HepG2 (cell line): Measurements from ENCODE around the gene MAMDC2. TPM values are rescaled to one million over a fixed set of nuclear protein-coding genes. Genes with fewer than 3 reads are reported as not detected.

Experiments used
- ATAC-seq: fragments of 200-7000 bp; cut with Tn5 transposase; 3 replicates; pipeline ENCODE4 v1.9.1; 2020; ENCODE audit warnings: mild to moderate bottlenecking, moderate library complexity
- BruUV-seq: library from RNA; stranded (reverse); fragments of 400-500 nt; replicated peaks from 2 replicates; lab custom pipeline; 2021; lab: Mats Ljungman, UMichigan
- CTCF ChIA-PET: fragments of 300-600 bp; formaldehyde crosslinking; extraction: SDS; loops from one replicate; lab custom pipeline; 2021; ENCODE audit warnings: low total read pairs, inconsistent platforms, low intra/inter-chr PET ratio; lab: Yijun Ruan, JAX
- POLR2A ChIA-PET: fragments of 350-600 bp; sonication (Branson Sonifier 250); formaldehyde crosslinking; loops from one replicate; lab custom pipeline; 2020; ENCODE audit warnings: antibody characterized with exemption, inconsistent platforms; lab: Yijun Ruan, JAX
- DNase-seq: peaks from one replicate; pipeline ENCODE4 v3.0.0-alpha.2; 2015; ENCODE audit warnings: low spot score
- FAIRE-seq: peaks from 3 replicates; lab custom pipeline; 2011; peaks lifted over from hg19 to GRCh38; lab: Jason Lieb, UNC
- H2AFZ ChIP-seq: one replicate; pipeline ENCODE4 v1.6.1; 2011; ENCODE audit warnings: low read length, inconsistent platforms
- H3K27ac ChIP-seq: fragments of 300-600 bp; 3 replicates; pipeline ENCODE4 v1.8.0; 2011; ENCODE audit warnings: mixed run types, mild to moderate bottlenecking, mixed read lengths, low read length, inconsistent platforms; ENCODE audit not compliant: insufficient read depth; ENCODE audit errors: extremely low read length
- H3K27me3 ChIP-seq, 2 experiments: fragments of 200-600 bp in 1 of 2; 2 replicates in 1 of 2; 3 replicates in 1 of 2; pipeline versions ENCODE4 v1.6.0 to v1.8.0; 2011; ENCODE audit warnings: low read length in 2 of 2, mild to moderate bottlenecking in 2 of 2, moderate library complexity in 2 of 2, inconsistent platforms in 1 of 2; ENCODE audit not compliant: insufficient read depth in 2 of 2, control insufficient read depth in 1 of 2
- H3K36me3 ChIP-seq, 2 experiments: fragments of 200-600 bp in 1 of 2; replicated peaks in 1 of 2; 2 replicates in 1 of 2; 3 replicates in 1 of 2; pipeline versions ENCODE4 v1.5.1 to v1.8.0; 2011; ENCODE audit warnings: low read length in 2 of 2, inconsistent platforms in 1 of 2; ENCODE audit not compliant: insufficient read depth in 2 of 2, control insufficient read depth in 1 of 2
- H3K4me1 ChIP-seq: 2 replicates; pipeline ENCODE4 v1.5.1; 2012; ENCODE audit warnings: low read length, inconsistent platforms; ENCODE audit not compliant: insufficient read depth
- H3K4me2 ChIP-seq: 2 replicates; pipeline ENCODE4 v1.6.0; 2011; ENCODE audit warnings: low read depth, low read length, inconsistent platforms
- H3K4me3 ChIP-seq, 3 experiments: fragments of 200-600 bp in 1 of 3; sonication (generic), shearing (Covaris generic) in 1 of 3; replicated peaks in 1 of 3; 2 replicates each; pipeline ENCODE4 v1.5.1; 2011 to 2016; ENCODE audit warnings: low read length in 3 of 3, inconsistent platforms in 2 of 3, low read depth in 2 of 3, mild to moderate bottlenecking in 2 of 3, control low read depth in 1 of 3, mixed read lengths in 1 of 3; ENCODE audit not compliant: insufficient read depth in 1 of 3
- H3K79me2 ChIP-seq: one replicate; pipeline ENCODE4 v1.6.1; 2011; ENCODE audit warnings: low read length, inconsistent platforms; ENCODE audit not compliant: insufficient read depth
- H3K9ac ChIP-seq: 2 replicates; pipeline ENCODE4 v1.6.0; 2011; ENCODE audit warnings: mild to moderate bottlenecking, low read depth, low read length, inconsistent platforms; ENCODE audit not compliant: insufficient read depth
- H3K9me3 ChIP-seq: 2 replicates; pipeline ENCODE4 v1.5.1; 2012; ENCODE audit warnings: mild to moderate bottlenecking, low read length
- H4K20me1 ChIP-seq: 2 replicates; pipeline ENCODE4 v1.6.0; 2011; ENCODE audit warnings: inconsistent platforms, mild to moderate bottlenecking, low read length, moderate library complexity; ENCODE audit not compliant: insufficient read depth
- CREM ChIP-seq, 2 experiments: sonication (generic) in 1 of 2; formaldehyde crosslinking in 1 of 2; IDR thresholded peaks; 2 replicates each; pipeline versions ENCODE4 v1.4.0 to v1.6.1; 2016 to 2020; ENCODE audit warnings: antibody characterized with exemption in 1 of 2, mild to moderate bottlenecking in 1 of 2, missing genetic modification reagents in 1 of 2
- EED ChIP-seq: sonication (generic); formaldehyde crosslinking; IDR thresholded peaks from 2 replicates; pipeline ENCODE4 v1.5.0; 2020; ENCODE audit warnings: mild to moderate bottlenecking, missing genetic modification reagents
- FOXO1 ChIP-seq: sonication (generic); formaldehyde crosslinking; IDR thresholded peaks from 2 replicates; pipeline ENCODE4 v1.4.0; 2020; ENCODE audit warnings: missing genetic modification reagents
- PITX1 ChIP-seq: sonication (generic); formaldehyde crosslinking; IDR thresholded peaks from 2 replicates; pipeline ENCODE4 v1.5.1; 2020; ENCODE audit warnings: mild to moderate bottlenecking, missing genetic modification reagents
- WGBS: methylation state at CpG from one replicate; pipeline ENCODE4 v1.1.6; 2017; ENCODE audit warnings: low lambda C conversion rate; 5-methylcytosine and 5-hydroxymethylcytosine counted together
- in situ Hi-C: cut with HindIII; loops from 2 replicates; pipeline ENCODE4 v1.10.0; 2017; ENCODE audit warnings: low pct_unique_long_range_greater_than_20kb; ENCODE audit not compliant: extremely low pct_ligation_motif_present
- intact Hi-C: fragments of 100-400 bp; cut with micrococcal nuclease; formaldehyde crosslinking; loops from one replicate; pipeline ENCODE4 v1.10.0; 2022; ENCODE audit not compliant: unreplicated experiment
- polyA plus RNA-seq, 8 experiments: library from polyadenylated mRNA; depleted of rRNA in 3 of 8; stranded (reverse) in 7 of 8; unstranded in 1 of 8; fragments of >200 nt; fragmentation: Illumina TruSeq in 4 of 8; extraction: Trizol in 4 of 8; gene quantifications; 2 replicates each; pipeline versions ENCODE4 v1.2.1 to v1.2.3, GENCODE V29; 2011 to 2016; ENCODE audit warnings: low read depth in 4 of 8, missing spikeins in 1 of 8, mixed read lengths in 1 of 8; ENCODE audit not compliant: insufficient read depth in 1 of 8
- total RNA-seq, 5 experiments: library from RNA; depleted of rRNA; stranded (reverse); fragments of >200 nt; fragmentation: Illumina TruSeq; extraction: Trizol; gene quantifications; 2 replicates each; pipeline ENCODE4 v1.2.3, GENCODE V29; 2016; ENCODE audit warnings: low read depth in 1 of 5
- TF ChIP-seq, protein P1 (sequence below): sonication (generic); formaldehyde crosslinking; IDR thresholded peaks from 2 replicates; pipeline ENCODE4 v1.9.0; 2021; ENCODE audit warnings: missing genetic modification reagents, borderline replicate concordance

The MAMDC2 gene
- total and polyA plus RNA-seq, 2 of the 13 experiments (the other 11 are each of a cell fraction or from before 2014, with no cell fraction given), result not detected

DNA sequence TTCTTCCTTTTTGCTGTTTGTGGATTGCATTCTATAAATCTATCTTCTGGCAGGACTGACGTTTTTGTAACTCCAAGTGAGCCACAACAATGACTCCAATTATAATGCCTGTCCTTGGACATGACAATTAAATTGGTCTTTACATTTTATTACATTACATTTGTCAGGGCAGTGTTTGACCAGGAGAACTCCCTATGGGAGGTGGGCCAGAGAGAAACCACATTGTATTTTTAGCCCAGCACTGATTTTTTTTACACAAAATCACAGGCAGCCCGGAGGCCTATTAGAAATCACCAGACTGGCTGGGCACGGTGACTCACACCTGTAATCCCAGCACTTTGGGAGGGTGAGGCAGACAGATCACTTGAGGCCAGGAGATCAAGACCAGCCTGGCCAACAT, 116.0 kb downstream of the MAMDC2 start:
- WGBS, result 83% methylated on average over 3 of the region's 3 CpGs
- Histone ChIP-seq H2AFZ (no peak overlapping the region), H3K4me1 (no peaks in the 10 kb centered on the region), H3K4me2 (no peak overlapping the region), H3K36me3 (no peaks in the 10 kb centered on the region), H3K9ac (no peak overlapping the region), H3K79me2 (no peaks in the 10 kb centered on the region), H4K20me1 (no peaks in the 10 kb centered on the region), H3K27ac (no peak overlapping the region), H3K4me3 (no peak overlapping the region), H3K9me3 (no peaks in the 10 kb centered on the region), H3K27me3 (no peaks in the 10 kb centered on the region)
- no TSS peak for BruUV-seq
- ChIA-PET CTCF (no interaction called here), POLR2A (no interaction called here)
- TF ChIP-seq PITX1 (CRISPR knock-in tag) (no peak), EED (CRISPR knock-in tag) (no peak), CREM (IDR thresholded peaks at IDR 0.05) (no peak), CREM (CRISPR knock-in tag; IDR thresholded peaks at IDR 0.05) (no peak), FOXO1 (CRISPR knock-in tag) (no peak)
- TF ChIP-seq, protein P1, sequence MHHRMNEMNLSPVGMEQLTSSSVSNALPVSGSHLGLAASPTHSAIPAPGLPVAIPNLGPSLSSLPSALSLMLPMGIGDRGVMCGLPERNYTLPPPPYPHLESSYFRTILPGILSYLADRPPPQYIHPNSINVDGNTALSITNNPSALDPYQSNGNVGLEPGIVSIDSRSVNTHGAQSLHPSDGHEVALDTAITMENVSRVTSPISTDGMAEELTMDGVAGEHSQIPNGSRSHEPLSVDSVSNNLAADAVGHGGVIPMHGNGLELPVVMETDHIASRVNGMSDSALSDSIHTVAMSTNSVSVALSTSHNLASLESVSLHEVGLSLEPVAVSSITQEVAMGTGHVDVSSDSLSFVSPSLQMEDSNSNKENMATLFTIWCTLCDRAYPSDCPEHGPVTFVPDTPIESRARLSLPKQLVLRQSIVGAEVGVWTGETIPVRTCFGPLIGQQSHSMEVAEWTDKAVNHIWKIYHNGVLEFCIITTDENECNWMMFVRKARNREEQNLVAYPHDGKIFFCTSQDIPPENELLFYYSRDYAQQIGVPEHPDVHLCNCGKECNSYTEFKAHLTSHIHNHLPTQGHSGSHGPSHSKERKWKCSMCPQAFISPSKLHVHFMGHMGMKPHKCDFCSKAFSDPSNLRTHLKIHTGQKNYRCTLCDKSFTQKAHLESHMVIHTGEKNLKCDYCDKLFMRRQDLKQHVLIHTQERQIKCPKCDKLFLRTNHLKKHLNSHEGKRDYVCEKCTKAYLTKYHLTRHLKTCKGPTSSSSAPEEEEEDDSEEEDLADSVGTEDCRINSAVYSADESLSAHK (CRISPR knock-in tag), result no peak
- in situ Hi-C loops (no loop called here), intact Hi-C loops (no loop called here)
- FAIRE-seq (no peak), ATAC-seq (no peak), DNase-seq (no peak)
